Renal cortical epithelial cell (primary cell): ENCODE results near the gene ADISSP. TPM values are rescaled to one million over a fixed set of nuclear protein-coding genes. Genes with fewer than 3 reads are reported as not detected.
A peak's percentile ranks its signal among the peaks of the same experiment; 100 is the strongest.

ENCODE experiments used
- DNase-seq: peaks from one replicate; pipeline ENCODE4 v3.0.0-alpha.2; 2011; ENCODE audit warnings: low read depth
- total RNA-seq: library from RNA; depleted of rRNA; stranded (reverse); fragments of >200 nt; gene quantifications from 2 replicates; pipeline ENCODE4 v1.2.3, GENCODE V29; 2014

ADISSP gene
- total RNA-seq, 1 donor from 2014 or later = 20.0 TPM

GRCh38 chr20:3781153-3781910 is 13.8 kb upstream of the ADISSP start, which contains the start of gene SPEF1:
TSS of gene SPEF1 (minus strand) at chr20:3781448. CDS start at chr20:3781287, 161 bp downstream.
- peak; percentile 91 for DNase-seq

DNA sequence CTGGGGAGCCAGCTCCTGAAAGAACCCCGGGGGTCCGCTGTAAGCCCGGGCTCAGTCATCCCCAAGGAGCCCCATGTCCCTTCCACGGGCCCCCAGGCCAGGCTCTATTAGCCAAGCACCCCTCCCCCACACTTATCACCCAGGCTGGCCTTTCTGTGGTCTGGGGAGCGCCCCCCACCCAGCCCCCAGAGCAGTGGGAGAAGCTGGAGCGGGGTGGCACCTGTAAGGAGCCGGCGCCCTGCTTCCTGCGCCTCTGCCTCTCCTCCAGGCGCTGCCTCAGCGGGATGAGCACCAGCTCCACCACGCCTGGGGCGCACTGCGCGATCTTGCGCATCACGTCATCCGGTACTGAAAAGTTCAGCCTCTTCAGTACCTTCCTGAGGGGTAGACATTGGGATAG is 11.4 kb upstream of the ADISSP start:
- DNase-seq = no peak

- no peak for DNase-seq
Measured at GRCh38 chr20:3777716-3778629, 10.4 kb upstream of the ADISSP start.

- DNase-seq = no peak
Measured at GRCh38 chr20:3777381-3777715, 9.8 kb upstream of the ADISSP start.

DNA sequence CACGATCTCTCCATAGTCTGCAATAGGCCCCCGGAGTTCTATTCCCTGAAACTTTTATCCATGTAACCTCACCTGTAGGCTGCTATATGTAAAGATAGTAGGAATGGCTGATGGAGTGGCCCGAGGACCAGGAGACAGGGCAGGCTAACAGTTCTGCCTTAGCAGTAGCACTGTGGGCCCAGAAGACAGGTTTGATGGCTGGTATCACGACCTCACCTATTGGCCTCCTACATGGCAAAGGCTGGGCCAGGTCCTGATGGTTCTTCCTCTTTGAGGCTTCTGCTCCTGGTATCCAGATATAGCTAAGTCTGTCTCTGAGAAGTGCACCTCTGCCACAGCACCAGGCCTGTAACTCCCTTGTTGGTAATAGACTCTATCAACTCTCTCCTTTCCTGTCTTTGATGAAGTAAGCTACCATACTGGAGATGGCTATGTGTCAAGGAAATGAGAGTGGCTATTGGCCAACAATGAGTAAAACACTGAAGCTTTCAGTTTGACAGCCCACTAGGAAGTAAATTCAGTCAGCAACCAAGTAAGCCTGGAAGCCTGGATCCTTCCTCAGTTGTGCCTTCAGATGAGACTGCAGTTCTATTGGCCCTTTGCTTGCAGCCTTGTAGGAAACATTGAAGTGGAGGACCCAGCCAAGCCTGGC is 8.0 kb upstream of the ADISSP start:
- no peak for DNase-seq

DNA sequence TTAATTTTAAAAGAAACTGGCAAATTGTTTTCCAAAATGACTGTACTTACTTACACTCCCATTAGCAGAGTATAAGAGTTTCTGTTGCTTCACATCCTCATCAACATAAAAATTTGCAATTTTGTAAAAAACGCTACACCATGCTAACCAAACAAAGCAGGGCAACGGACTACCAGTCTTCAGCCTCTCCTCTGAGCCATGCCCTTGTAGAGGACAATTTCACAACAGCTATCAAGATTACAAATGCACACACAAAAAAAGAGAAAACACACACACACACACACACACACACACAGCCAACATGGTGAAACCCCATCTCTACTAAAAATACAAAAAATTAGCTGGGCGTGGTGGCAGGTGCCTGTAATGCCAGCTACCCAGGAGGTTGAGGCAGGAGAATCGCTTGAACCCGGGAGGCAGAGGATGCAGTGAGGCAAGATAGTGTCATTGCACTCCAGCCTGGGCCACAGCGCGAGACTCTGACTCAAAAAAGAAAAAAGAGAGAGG is 4.1 kb upstream of the ADISSP start:
- DNase-seq = no peak

GRCh38 chr20:3768342-3769130 is 983 bp upstream of the ADISSP start:
- peak; percentile 83 for DNase-seq

GRCh38 chr20:3767110-3767426 is 485 bp downstream of the ADISSP start:
- no peak for DNase-seq

DNA sequence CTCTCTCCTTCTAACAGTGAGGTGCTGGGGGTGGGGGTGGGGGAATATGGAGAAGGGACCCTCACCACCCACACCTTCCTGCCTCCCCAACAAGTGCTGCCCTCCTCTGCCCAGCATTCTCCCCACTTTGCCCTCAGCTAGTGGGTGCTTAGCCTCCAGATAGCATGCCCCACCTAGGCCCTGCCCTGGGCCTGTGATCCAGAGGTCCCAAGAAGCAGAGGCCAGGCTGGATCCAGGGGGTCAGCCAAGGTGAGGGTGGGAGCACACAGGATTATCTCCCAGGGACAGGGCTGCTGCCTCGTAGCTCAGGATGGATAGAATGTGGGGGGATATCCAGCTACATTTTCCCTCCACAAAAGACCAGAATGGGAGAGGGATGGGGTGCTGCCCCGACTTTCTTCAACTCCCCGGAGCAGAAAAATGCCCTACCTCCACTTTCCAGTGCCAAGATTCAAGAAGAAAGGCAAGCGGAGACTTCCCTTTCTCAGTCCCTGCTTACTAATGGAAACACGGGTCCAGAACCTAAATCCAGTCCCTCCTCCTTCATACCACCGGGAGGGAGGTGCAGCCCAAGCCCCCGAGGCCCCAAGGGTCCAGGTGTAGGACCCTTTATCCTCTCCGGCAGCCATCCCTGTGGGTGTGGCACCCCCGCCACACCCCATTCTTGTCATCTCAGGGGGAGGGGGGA is 987 bp downstream of the ADISSP start:
- DNase-seq = no peak

DNA sequence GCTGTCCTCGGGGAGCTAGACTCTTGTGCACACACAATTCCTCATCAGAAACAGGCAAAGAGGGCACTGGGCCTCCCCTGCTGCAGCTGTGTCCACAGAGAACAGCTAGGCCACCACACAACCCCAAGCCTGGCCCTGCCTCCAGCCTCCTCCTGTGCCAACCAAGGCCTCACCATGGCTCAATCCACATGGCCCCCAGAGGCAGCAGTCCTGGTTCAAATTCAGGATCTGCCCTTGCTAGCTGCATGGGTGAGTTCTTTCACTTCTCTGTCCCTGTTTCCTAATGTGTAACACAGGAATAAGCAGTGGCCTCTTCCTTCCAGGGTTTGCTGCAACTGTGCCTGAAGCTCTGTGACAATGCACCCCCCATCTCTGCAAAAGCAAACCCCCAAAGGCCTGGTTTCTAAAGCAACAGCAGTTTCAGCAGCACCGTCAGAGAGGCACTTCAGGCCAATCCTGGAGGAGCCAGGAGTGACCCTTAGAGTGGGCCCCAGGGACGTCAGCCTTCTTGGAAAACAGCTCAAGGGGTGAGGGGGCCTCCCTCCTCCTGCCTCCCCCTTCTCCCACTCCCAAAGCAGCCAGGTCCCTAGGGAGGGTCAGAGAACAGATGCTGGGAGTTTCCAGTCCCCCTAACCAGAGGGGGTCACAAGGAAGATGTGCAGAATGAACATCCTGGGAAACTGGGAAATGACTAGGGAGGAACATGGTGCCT is 2.2 kb downstream of the ADISSP start:
- DNase-seq = no peak

DNA sequence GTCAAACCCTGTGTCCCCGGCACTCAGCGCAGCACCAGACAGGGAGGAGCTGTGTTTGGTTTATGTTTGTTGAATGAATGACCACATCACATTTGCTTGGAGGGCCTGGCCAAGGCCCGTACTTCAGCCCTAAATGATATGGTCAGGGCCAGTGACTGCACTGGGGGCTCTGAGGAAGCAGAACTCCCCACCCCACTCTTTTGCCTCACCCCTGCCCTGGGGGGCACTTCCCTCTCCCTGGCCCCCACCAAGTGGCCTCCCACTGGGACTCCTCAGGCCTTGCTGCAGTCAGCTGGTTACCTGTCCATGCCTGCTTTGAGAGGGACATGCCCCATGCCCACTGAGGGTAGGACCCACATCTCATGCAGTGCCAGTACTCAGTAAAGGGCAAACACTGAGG is 2.9 kb downstream of the ADISSP start:
- no peak for DNase-seq

GRCh38 chr20:3763671-3764601 is 3.6 kb downstream of the ADISSP start:
- no peak for DNase-seq

DNA sequence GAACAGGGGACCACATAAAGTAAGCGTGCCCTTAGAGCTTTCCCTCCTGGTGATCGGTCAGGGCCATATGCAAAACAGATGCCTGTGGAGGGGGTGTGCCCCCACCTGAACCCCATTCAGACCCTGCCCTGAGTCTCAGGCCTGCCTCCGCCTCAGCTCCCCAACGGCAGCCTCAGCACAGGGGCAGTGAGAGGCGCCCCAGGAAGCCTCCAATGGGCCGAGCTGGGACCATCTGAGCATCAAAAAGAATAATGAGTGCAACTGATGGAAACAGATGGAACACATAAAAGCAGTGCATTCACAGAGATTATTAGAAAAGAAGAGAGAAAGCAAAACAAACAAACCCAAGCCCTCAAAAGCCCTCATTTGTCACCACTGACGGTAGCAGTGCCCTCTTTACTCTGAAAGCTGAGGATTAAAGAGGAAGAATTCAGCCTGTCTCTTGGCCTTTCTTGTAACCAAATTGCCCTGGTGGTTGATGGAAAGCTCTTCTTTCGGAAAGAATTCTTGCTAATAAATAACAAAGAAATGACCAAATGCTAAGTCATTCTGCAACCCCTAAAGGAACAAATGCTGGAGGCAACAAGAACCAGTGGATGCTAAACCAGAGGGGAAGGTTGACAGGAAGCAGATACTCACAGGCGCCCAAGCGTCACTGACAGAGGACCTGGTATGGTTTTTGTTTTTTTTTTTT is 6.8 kb downstream of the ADISSP start:
- DNase-seq = peak; percentile 62

DNA sequence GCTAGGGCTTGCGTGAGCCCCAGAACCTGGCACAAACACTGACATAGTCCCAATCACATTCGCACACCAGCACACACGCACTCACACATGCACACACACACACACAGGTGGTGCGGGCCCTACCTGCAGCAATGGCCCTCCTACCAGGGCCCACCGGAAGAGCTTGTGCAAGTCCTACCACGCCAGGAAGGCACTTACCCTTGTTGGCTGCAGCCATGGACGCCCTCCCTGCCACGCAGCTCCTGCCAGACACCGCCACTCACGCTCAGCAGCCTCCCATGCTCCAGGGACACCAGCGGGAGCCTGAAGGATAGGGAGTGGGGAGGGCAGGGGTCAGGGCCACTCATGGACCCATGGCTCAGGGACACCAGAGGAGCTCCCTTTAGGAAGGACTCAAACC is 7.7 kb downstream of the ADISSP start:
- DNase-seq = no peak

DNA sequence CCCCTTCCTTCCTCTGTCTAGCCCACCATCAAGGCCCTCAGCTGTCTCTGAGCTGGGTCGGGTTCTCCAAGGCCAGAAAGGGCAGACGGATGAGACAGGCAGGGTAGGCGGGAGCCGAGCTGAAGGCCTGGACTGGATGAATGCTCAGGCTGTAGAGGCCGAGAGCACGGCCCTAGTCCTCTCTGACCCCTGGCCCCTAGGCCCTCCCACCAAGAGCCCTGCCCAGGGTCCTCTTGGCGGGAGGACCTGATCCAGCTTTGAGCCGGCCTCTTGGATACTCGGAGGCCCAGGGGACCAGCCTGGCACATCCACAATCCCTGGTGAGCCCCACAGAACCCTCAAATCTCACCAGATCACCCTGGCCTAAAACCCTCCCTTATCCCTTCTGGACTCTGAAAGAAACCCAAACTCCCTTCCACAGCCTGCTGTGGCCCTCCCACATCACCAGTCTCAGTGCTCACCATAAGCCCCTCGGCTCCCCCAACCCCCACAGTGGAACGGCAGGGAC is 8.2 kb downstream of the ADISSP start:
- no peak for DNase-seq

DNA sequence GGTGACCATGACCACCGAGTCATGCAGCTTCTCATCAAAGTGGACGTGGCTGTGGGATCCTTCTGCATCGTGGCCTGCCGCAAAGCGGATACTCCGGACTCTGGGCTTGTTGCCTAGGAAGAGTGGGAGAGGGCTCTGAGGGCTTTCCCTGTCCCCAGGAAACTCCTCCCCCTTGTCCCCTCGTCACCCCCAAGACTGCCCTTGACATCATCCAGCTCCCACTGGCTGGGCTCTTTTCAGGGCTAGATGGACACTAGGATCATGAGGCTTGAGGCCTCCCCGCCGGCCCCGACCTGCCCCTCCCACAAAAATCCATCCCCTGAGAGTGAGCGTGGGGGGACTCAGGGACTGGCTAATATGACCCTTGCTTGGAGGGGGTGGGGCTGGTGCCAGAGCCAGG is 9.0 kb downstream of the ADISSP start:
- no peak for DNase-seq

DNA sequence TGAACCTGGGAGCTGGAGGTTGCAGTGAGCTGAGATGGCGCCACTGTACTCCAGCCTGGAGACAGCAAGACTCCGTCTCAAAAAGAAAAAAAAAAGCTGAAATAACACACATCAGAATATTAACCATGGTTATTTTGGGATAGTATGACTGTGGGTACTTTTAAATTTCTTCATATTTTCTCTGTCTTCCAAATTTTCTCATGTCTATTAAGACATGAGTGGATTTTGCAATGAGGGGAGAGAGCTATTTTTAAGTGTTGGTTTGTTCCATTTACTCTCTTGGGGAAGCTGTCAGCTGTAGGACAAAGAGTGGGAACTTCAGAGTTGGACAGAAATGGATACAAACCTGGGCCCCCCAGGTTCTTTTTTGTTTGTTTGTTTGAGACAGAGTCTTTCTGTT is 10.3 kb downstream of the ADISSP start:
- no peak for DNase-seq

DNA sequence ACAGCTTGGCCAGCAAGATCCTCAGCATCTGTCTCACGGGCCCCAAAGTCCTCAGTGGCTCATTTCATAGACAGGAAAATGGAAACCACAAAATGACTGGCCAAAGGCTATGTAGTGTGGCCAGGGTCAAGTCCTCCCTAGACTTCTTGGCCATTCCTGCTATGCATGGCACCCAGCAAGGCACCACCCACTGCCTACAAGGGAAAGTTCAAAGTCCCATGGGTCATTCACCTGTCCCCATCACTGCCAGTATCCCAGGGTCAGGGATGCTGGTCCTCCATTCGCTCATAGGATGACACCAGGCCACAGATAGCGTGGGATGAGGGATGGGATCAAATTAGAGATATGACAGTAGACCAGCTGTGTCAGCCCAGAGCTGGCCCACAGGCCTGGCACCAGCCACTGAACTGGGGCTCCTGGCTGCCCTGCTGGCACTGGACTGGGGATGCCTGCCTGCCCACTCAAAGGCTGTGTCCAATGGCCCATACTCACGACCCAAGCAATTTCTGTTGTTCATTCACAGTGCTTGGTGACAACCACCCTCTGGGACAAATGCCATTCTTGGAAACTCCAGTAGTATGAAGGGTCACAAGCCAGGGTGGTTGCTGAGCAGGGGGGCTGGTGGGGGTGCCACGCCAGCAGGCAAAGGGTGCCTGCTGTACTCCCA is 11.6 kb downstream of the ADISSP start:
- DNase-seq = no peak
